T-helper 17 cell (primary cell): ENCODE data around the gene ZNF853. TPM values are rescaled to one million over a fixed set of nuclear protein-coding genes. Genes with fewer than 3 reads are reported as not detected.
"Not testable (repeated sequence)": the region's sequence is repeated elsewhere in the genome, so short reads cannot be mapped to it uniquely, and the experiment has no call there.

Experiments
- ATAC-seq: fragments of 150-1000 bp; cut with Tn5 transposase; 2 replicates; pipeline ENCODE4 v1.10.0; 2021; ENCODE audit warnings: mild to moderate bottlenecking, moderate library complexity
- DNase-seq, 3 donors: peaks; one replicate each; pipeline versions ENCODE4 v3.0.0 to v3.0.0-alpha.2; 2020 to 2021
- H3K9me3 ChIP-seq: one replicate; pipeline ENCODE4 v1.7.0; 2013; ENCODE audit warnings: low read length, mild to moderate bottlenecking; ENCODE audit not compliant: control insufficient read depth, poor library complexity, severe bottlenecking
- H3K27ac Mint-ChIP-seq: one replicate; pipeline ENCODE4 v1.8.0; 2022; ENCODE audit warnings: mild to moderate bottlenecking, moderate library complexity, mixed read lengths
- H3K27me3 Mint-ChIP-seq: one replicate; pipeline ENCODE4 v1.8.0; 2022; ENCODE audit warnings: mixed read lengths
- H3K36me3 Mint-ChIP-seq: one replicate; pipeline ENCODE4 v1.8.0; 2022; ENCODE audit warnings: low read depth, mixed read lengths
- H3K4me1 Mint-ChIP-seq: one replicate; pipeline ENCODE4 v1.8.0; 2022; ENCODE audit warnings: mild to moderate bottlenecking, mixed read lengths
- H3K4me3 Mint-ChIP-seq: one replicate; pipeline ENCODE4 v1.8.0; 2022; ENCODE audit warnings: mild to moderate bottlenecking, moderate library complexity, mixed read lengths
- total RNA-seq, 4 donors: library from RNA in 2 of 4; stranded (reverse) in 2 of 4; gene quantifications; one replicate each; pipeline ENCODE4 v1.2.3 and lab custom pipeline; 2022 to 2026

Gene ZNF853
- total RNA-seq (1 to 10 TPM in 1 of 2 donors, under 1 TPM in 1; 0.85 to 1.1 TPM), total RNA-seq (lab: John Stamatoyannopoulos, UW) (2.8 to 2.9 reads per million in 2 donors)

GRCh38 chr7:6614953-6615722, at the start of gene ZNF853:
Gene ZNF853 (plus strand): TSS chr7:6615610. CDS start chr7:6616175, 565 bp downstream.
- Mint-ChIP-seq H3K4me1 (peaks cover 3% of the 10 kb centered on the region), H3K4me3 (peak within 1 kb of the TSS; percentile 90), H3K27ac (no peak within 1 kb of the TSS), H3K36me3 (peaks cover 3% of the 10 kb centered on the region), H3K27me3 (peaks cover 12% of the 10 kb centered on the region)
- H3K9me3 ChIP-seq = no peaks in the 10 kb centered on the region
- no peak for DNase-seq
- ATAC-seq = peak; percentile 53

GRCh38 chr7:6565655-6566054, 49.8 kb upstream of the ZNF853 start:
- Mint-ChIP-seq H3K36me3 (no peaks in the 10 kb centered on the region), H3K4me3 (no peak overlapping the region), H3K27me3 (no peaks in the 10 kb centered on the region), H3K27ac (no peak overlapping the region), H3K4me1 (no peaks in the 10 kb centered on the region)
- no peak for DNase-seq
- ATAC-seq = no peak
- H3K9me3 ChIP-seq = no peaks in the 10 kb centered on the region

GRCh38 chr7:6567886-6568285, 47.5 kb upstream of the ZNF853 start:
- no peak for DNase-seq
- Mint-ChIP-seq H3K36me3 (no peaks in the 10 kb centered on the region), H3K27me3 (peaks cover 5% of the 10 kb centered on the region), H3K4me3 (no peak overlapping the region), H3K4me1 (peaks cover 3% of the 10 kb centered on the region), H3K27ac (no peak overlapping the region)
- ATAC-seq = no peak
- H3K9me3 ChIP-seq = no peaks in the 10 kb centered on the region

GRCh38 chr7:6571160-6571779, 44.1 kb upstream of the ZNF853 start:
- no peak for ATAC-seq
- Mint-ChIP-seq H3K36me3 (no peaks in the 10 kb centered on the region), H3K4me1 (peaks cover 3% of the 10 kb centered on the region), H3K4me3 (no peak overlapping the region), H3K27me3 (peaks cover 5% of the 10 kb centered on the region), H3K27ac (no peak overlapping the region)
- no peaks in the 10 kb centered on the region for H3K9me3 ChIP-seq
- no peak for DNase-seq

GRCh38 chr7:6575281-6576023, 40.0 kb upstream of the ZNF853 start:
- peaks cover 2% of the 10 kb centered on the region for H3K36me3 Mint-ChIP-seq
- H3K27me3 Mint-ChIP-seq = peaks cover 5% of the 10 kb centered on the region
- H3K4me3 Mint-ChIP-seq = peak overlapping the region; percentile 47
- H3K9me3 ChIP-seq = no peaks in the 10 kb centered on the region
- DNase-seq = no peak
- H3K4me1 Mint-ChIP-seq = peaks cover 11% of the 10 kb centered on the region
- H3K27ac Mint-ChIP-seq = no peak overlapping the region
- no peak for ATAC-seq

- DNase-seq (no peak), ATAC-seq (no peak)
- H3K9me3 ChIP-seq = no peaks in the 10 kb centered on the region
- H3K36me3 Mint-ChIP-seq = peaks cover 2% of the 10 kb centered on the region
- H3K27ac Mint-ChIP-seq = no peak overlapping the region
- H3K4me1 Mint-ChIP-seq = peaks cover 11% of the 10 kb centered on the region
- H3K4me3 Mint-ChIP-seq = peak overlapping the region; percentile 47
- peaks cover 5% of the 10 kb centered on the region for H3K27me3 Mint-ChIP-seq
These were observed 39.2 kb upstream of the ZNF853 start for GRCh38 chr7:6576024-6576866.

- Mint-ChIP-seq H3K4me1 (peaks cover 11% of the 10 kb centered on the region), H3K4me3 (peak overlapping the region; percentile 91)
- DNase-seq, H3K9me3 ChIP-seq, H3K36me3 Mint-ChIP-seq, ATAC-seq, H3K27ac Mint-ChIP-seq, H3K27me3 Mint-ChIP-seq: not testable (repeated sequence)
These were observed 38.5 kb upstream of the ZNF853 start for GRCh38 chr7:6576867-6577368.

GRCh38 chr7:6577369-6578113, 37.9 kb upstream of the ZNF853 start, which contains the start of gene ZDHHC4:
Gene ZDHHC4 (plus strand): TSS chr7:6577454. CDS start chr7:6580562, 3,108 bp downstream.
- Mint-ChIP-seq H3K4me1 (peaks cover 10% of the 10 kb centered on the region), H3K27ac (peak within 1 kb of the TSS; percentile 90), H3K36me3 (peaks cover 2% of the 10 kb centered on the region), H3K27me3 (peaks cover 4% of the 10 kb centered on the region), H3K4me3 (peak within 1 kb of the TSS; percentile 91)
- no peaks in the 10 kb centered on the region for H3K9me3 ChIP-seq
- peak; percentile 95 for ATAC-seq
- DNase-seq = peak; percentile 67 to 73 (median 73)

GRCh38 chr7:6578114-6579084, 37.0 kb upstream of the ZNF853 start:
- Mint-ChIP-seq H3K4me3 (peak overlapping the region; percentile 91), H3K36me3 (peaks cover 2% of the 10 kb centered on the region), H3K27me3 (no peaks in the 10 kb centered on the region), H3K27ac (peak overlapping the region; percentile 90), H3K4me1 (peaks cover 8% of the 10 kb centered on the region)
- DNase-seq = no peak
- ATAC-seq = no peak
- no peaks in the 10 kb centered on the region for H3K9me3 ChIP-seq

GRCh38 chr7:6579446-6579845, 36.0 kb upstream of the ZNF853 start:
- no peak for DNase-seq
- peaks cover 2% of the 10 kb centered on the region for H3K36me3 Mint-ChIP-seq
- peaks cover 8% of the 10 kb centered on the region for H3K4me1 Mint-ChIP-seq
- H3K27me3 Mint-ChIP-seq = no peaks in the 10 kb centered on the region
- no peak for ATAC-seq
- H3K27ac Mint-ChIP-seq = peak overlapping the region; percentile 75
- no peaks in the 10 kb centered on the region for H3K9me3 ChIP-seq
- peak overlapping the region; percentile 91 for H3K4me3 Mint-ChIP-seq

- not testable (repeated sequence) for H3K4me3 Mint-ChIP-seq, ATAC-seq
These were observed 29.5 kb upstream of the ZNF853 start for GRCh38 chr7:6585746-6586432.

More at GRCh38 chr7:6585746-6586432, 29.5 kb upstream of the ZNF853 start:
- not testable (repeated sequence) for H3K27ac Mint-ChIP-seq, H3K9me3 ChIP-seq, H3K36me3 Mint-ChIP-seq, DNase-seq, H3K4me1 Mint-ChIP-seq, H3K27me3 Mint-ChIP-seq
